Cerebellar nuclear complex (tissue), 1 donor: ENCODE data around the gene RAB11FIP4.

Experiments used
- DNase-seq, 2 experiments: peaks; one replicate each; lab custom pipeline; 2025; lab: John Stamatoyannopoulos, UW

RAB11FIP4 gene

DNA sequence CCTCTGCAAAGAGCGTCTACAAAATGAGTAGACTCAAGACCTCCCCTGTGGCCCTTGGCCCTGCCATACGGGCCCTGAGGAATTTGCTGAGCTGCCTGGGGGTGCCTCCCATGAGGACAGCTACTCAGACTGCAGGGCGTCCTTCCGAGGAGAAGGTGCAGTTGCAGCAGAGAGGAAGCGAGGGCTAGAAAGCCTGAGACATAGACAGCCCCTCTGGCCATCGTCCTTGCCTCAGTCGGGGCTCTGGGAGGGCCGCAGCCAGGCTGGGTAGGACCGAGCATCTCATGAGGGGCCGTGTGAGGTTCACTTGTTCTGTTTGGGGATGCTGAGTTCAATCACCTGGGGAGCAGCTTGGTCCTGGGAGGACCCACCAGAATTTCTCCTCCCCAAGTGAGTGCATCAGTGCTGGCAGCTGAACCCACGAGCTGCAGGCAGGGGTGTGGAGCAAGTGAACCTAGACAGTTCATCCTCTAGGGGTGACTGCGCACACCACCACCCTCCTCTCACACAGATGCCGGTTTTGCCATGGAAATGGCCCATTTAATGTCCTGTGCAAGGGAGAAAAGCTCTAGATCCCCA, 20.3 kb downstream of the RAB11FIP4 start:
- DNase-seq: no peak

DNA sequence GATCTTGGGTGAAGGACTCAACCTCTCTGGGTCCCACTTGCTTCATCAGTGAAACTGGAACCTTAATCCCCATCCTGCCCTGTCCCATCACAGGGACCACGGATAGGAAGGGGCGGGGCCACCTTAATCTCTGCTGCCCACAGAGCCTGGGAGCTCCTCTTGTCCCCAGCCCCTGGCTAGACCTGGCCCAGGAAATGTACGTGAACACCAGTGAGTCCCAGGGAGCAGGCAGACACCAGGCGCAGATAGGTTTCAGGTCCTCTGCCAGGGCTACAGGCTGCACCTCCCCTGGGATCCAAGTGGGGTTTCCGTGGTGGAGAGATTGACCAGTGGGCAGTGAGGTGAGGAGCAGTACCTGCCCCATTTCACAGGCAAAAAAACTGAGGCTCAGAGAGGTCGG, 21.0 kb downstream of the RAB11FIP4 start:
- DNase-seq: no peak

DNA sequence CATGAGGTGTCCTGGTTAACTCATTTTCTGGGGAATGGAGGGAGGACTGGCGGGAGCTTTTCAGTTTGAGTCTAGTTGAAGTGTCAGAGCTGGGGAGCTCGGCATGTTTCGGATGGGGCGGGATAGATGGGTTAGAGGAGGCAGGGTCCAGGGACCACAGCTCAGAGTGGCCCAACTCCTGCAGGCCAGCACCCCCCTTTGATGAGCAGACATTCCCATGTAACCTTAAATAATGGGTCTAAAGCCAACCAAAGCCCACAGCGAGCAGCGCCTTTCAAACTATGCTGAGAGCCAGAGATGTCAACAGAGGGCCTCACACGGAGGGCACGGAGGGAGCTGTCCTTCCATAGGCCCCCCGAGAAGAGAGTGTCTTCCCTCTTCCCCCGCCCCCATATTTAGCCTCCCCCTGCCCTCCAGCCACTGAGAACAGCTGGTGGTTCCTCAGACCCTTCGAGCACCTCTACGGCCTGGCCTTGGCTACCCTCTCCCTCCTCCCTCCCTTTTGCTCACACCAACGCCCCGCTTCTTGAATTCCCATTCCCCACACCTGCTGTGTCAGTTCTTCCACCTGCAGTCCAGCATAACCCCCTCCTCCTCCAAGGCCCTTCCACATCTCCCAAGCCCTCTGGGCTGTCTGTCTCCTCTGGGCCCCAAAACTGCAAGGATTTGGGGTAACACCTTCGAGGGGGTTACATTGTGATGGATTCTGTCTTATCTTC, 21.8 kb downstream of the RAB11FIP4 start:
- DNase-seq: no peak

DNA sequence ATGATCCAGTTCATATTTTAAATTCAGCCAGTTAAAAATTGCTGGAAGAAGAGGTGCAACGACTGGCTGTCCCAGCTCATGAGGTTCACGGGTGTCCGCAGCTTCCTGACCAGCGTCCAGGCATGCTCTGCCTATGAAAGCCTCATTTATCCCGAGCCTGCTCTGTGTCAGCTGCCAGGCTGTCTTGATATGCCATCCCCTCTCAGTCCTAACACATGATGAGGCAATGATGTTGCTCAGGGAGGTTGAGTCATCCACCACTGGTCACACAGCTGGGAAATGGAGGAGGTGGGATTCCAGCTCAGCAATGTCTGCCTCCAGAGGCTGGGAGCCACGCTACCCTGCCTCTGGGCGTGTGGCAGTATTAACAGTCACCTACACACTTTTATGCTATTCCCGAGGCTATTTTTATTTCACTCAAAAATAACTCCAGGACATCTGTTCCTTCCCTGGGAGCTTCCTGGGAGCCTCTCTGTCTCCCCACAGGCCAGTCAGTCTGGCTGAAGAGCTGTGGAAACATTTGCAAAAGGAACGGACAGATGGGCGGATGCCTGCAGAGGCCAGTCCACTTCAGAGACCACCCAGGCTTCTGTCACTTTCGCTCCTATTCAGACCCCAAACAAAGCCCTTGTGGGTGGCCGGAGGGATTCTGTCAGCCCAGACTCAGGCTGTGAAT, 22.5 kb downstream of the RAB11FIP4 start:
- no peak for DNase-seq

GRCh38 chr17:31414550-31414918, 23.1 kb downstream of the RAB11FIP4 start:
- no peak for DNase-seq

DNA sequence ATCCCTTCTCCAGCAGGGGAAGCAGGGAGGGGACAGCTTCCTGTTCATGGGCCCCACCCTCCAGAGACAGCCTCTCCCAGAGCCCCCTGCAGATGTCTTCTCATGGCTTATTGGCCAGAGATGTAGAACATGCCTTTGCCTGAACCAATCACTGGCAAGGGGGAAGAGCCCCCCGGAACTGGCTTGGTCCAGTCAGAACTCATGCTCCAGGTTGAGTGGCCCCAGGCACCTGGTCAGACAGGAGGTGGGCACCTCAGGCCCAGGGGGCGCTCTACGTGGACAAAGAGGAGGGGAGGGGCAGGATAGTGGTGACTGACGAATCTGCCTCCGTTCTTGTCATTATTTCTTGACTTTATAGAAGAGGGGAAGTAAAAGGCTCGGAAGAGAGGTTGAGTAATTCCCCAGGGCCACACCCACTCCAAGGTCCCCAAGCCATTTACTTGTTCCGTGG, 23.6 kb downstream of the RAB11FIP4 start:
- DNase-seq: no peak

DNA sequence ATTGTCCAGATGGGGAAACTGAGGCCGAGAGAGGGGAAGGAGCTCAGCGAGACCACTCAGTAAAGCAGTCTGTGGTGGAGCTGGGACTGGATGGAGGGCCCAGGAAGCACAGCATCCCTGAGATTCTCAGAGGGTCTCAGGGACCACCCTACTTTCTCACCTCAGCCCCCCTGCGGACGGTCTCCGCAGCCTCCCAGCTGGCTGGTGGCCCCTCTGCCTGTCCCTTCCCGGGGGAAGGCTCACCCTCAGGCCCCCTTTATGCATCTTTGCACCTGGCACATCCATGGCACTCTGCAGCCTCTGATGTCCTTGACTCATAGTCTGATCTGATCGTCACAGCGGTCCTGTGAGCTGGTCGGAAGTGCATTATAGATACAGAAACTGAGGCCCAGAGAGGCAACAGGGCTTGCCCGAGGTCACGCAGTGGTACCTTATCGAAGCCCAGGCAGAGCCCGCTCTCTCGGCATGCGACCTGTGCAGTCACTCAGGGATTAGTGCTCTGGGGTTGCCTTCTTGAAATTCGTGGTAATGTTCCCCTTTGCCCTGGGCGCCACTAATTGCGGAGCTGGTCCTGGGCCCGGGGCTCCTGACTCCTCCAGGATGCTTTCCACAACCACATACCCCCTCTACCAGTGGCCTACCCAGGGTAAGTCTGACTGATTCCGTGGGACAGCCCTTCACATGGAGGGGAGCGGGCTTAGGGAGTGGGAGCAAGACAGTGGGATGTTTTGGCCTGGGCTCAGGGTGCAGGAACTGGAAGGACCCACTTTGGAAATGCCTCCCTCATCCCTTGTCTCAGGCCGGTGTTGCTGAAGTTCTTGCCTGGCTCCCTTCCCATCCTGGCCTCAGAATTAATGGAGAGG, 24.4 kb downstream of the RAB11FIP4 start:
- no peak for DNase-seq

GRCh38 chr17:31416503-31416923, 25.0 kb downstream of the RAB11FIP4 start:
- DNase-seq: no peak

DNA sequence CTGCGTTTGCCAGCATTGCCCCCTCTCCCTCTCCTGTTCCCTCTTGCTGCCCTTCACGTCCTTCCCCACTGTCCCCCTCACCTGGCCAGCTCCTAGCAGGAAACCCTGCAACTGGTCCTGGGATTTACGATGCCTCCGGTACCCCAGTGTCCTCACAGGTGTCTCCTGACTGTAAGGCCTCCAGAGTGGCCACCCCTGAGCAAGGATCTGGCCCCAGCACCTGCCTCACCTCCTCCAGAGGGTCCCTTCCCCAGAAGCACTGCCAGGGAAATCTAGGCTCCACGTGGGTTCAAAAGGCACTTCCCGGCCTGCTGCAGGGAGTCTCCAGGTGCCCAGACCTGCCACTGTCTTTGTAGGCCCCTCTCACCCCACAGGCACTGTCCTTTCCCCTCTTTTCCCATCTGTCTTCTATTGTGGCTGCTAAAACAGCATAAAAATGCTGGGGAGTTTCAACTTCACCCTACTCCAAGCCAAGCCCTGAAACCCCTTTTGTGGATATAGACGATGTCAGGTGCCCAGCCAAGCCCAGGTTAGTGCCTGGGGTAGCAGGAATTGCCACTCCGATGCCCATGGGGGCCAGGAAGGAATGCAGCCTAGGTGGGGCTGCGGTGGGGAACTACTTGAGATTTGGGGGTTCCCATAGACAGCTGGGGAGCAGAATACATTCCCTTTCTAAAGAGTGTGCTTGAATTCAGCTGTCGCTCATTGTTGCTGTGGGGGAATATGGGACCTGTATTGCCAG, 25.7 kb downstream of the RAB11FIP4 start:
- no peak for DNase-seq

DNA sequence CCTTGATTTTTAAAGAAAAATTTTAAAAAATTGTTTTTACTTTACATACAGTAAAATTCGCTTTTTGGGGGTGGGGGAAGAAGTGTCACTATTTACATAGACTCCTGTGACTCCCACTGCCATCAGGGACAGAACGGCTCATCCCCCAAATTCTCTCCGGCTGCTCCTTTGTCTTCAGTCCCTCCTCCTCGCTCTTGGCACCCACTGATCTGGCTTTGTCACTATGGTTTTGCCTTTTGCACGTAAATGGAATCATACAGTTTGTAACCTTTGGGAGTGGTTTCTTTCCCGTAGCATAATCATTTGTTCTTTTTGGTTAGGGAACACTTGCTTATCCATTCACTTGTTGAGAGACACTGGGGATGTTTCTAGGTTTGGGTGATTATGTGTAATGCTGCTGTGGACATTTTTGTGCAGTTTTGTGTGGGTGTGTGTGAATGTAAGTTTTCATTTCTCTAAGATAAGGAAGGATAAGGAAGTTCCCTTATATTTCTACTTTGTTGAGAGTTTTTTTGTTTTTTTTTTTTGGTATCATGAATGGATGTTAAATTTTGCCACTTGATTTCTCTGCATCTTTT, 27.4 kb downstream of the RAB11FIP4 start:
- DNase-seq: no peak

DNA sequence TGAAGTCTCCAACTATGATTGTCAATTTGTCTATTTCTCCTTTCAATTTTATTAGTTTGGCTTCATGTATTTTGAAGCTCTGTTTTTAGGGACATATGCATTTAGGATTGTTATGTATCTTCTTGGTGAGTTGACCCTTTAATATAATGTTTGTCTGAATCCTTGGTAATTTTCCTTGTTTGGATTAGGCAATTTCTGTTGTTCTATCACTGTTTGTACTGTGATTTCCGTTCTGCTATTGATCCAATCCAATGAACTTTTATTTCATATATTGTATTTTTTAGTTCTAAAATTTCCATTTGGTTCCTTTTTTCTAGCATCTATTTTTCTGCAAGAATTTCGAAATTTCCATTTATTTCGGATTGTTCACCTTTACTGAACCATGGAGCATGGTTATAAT, 31.0 kb downstream of the RAB11FIP4 start:
- DNase-seq: no peak

DNA sequence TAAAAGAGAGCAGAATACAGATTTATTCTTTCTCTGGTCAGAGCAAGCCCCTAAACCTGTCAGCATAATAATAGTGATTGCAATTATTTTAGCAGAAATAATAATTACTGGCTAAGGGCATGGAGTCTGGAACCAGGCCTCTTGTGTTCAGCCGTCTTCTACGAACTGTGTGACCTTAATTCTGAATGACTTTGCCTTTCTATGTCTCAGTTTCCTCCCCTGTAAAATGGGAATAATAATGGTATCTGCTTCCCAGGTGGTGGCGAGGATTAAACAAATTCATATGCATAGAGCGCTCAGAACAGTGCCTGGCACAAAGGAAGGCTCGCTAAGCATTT, 33.4 kb downstream of the RAB11FIP4 start:
- no peak for DNase-seq

DNA sequence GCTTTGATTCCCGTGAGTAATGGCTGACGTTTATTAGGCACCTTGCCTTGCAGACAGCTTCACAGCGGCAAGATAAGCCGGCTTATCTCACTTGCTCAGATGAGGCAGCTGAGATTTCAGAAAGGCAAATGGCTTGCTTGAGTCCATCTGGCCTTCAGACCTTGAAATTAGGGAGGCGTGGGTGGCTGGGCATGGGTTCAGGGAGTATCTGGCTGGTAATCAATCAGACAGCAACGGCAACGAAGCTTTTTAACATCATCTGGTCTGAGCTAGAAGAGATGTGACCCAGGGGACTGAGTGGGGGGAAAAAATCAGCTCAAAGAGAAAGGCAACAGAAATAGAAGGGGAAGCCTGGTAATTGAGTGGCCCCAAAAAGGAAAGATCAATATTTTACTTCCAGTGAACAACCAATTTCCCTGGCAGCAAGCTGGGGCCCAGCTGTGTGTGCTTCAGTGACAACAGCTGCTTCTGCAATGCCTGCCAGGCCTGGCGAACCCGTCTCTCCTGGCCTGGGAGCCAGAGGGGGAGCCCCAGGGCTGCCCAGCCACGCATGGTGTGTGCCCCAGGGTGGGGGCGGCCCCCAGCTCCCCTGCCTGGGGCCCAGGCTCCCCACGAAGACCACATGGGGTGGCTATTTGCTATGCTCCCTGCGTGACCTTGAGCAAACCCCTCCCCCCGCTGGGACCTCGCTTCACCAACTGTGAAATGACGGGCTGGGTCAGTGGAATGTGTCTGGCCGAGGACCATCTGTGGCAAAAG, 34.0 kb downstream of the RAB11FIP4 start:
- DNase-seq: no peak

DNA sequence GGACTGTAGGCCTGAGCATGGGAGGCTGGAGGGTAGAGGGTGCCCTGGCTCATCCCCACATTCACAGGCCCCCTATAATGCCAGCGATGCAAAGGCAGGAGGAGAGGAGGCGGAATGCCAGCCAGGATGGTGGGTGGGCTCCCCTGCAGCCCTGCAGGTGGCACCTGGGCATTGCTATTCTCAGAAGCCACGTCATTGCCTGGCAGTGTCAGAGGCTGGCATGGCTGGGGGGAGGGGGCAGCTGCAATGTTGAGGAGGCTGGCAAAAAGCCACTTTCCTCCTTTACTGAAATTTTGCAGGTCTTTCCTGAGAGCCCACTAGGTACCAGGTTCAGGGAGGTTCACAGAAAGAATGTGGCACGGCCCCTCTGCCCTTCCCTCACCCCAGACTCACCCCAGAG, 36.2 kb downstream of the RAB11FIP4 start:
- DNase-seq: no peak

DNA sequence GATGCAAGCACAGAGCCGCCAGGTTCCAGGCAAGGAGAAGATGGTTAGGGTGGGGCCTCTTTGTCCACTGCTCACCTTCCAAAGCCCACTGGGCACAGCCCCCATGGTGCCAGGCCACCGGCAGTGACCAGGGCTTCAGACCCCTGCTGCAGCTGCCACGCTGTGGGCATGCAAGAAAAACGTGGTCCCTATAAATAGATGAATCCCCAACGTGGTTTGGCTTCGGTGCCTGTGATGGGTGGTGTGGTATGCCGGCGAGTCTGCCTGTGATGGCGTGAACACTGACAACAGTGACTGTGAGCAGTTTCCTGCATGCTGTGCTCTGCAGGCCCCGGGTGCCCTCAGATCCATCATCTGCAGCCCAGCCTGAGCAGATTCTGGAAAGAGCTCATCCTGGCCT, 36.6 kb downstream of the RAB11FIP4 start:
- DNase-seq: no peak

- DNase-seq: no peak
Measured at GRCh38 chr17:31428512-31428911, 37.0 kb downstream of the RAB11FIP4 start.

DNA sequence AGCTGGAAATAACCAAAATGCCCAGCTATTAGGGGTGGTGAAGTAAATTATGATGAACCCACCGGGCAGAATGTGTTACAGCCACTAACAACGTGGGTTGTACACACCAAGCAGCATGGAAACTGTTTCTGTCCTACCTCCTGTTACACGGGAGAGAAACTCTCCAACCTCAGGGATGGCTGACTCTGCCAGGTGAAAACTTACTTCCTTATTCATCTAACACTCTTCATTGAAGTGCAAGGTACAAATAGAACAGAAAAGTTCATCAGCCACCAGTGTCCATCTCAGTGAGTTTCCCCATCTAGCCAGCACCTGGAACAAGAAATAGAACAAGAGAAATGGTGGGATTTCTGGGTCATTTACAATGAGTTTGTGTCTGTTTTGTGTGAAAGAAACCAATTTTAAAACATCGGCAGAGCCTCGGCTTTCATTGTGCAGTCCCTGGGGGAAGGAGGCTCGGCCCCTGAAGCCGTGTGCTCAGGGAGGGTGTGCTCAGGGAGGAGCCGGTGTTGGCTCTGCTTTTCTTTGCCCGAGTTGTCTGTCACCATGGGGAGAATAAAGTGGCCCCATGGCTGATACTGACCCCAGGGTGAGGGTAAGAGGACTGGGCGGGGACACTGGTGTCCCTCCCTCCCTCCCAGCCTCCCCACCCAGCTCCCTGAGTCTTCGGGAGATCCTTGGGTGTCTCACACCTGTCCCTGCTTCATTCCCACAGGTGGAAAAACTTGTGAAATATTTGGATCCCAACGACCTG, 39.8 kb downstream of the RAB11FIP4 start:
- DNase-seq: no peak

GRCh38 chr17:31431852-31432658, 40.6 kb downstream of the RAB11FIP4 start:
- no peak for DNase-seq
